Dermis microvascular lymphatic vessel endothelial cell (primary cell): ENCODE measurements around the gene CYP3A7. TPM values are rescaled to one million over a fixed set of nuclear protein-coding genes. Genes with fewer than 3 reads are reported as not detected.
"Not testable (repeated sequence)": the region's sequence is repeated elsewhere in the genome, so short reads cannot be mapped to it uniquely, and the experiment has no call there.

Source experiments
- DNase-seq, 2 donors: peaks; one replicate each; pipeline versions ENCODE4 v3.0.0 to v3.0.0-alpha.2; 2010; ENCODE audit warnings: low read depth in 2 of 2
- total RNA-seq: library from RNA; depleted of rRNA; stranded (reverse); fragments of >200 nt; gene quantifications from 2 replicates; pipeline ENCODE4 v1.2.1, GENCODE V29; 2014

CYP3A7 gene
- total RNA-seq, 1 donor from 2014 or later = not detected

DNA sequence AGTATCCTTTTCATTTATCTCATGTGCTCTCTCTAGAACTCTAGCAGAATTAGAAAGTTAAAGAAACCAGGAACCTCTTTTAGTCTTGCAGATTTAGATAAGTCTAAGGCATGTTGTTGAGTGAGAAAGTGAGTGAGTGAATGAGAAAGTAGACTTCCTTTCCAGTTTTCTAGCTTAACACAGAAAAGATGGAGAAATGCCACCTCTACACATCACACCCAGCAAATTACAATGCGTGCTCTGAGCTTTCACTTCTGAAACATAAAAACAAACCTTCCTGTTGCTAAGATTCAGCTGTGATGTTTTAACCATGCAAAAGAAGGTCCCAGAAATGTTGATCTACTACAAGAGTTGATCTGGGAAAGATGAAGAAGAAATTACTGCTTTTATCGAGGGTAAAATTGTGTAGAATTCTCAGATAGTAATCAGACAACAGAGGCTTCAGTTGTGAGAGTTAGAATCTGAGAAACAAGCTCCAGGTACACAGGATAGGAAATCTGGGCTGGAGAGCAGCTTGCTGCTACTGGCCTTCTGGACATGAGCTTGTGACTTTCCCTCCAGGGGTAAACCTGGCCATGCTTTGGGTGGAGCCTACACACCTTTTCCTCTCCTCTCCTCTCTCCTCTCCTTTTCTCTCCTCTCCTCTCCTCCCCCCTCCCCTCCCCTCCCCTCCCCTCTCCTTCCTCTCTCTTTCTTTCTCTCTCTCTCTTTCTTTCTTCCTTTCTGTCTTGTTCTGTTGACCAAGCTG is 59.8 kb downstream of the CYP3A7 start:
- no peak for DNase-seq

DNA sequence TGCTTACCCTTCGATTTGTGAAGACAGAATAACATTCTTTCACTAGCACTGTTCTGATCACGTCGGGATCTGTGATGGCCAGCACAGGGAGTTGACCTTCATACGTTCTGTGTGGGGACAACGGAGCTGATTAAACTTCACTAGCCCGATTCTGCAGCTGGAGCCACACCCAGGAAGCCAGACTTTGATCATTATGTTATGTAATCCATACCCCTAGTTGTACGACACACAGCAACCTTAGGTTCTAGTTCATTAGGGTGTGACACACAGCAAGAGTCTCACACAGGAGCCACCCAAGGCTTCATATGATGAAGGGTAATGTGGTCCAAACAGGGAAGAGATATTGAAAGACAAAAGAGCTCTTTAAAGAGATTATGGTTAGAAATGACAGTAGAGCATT is 62.4 kb downstream of the CYP3A7 start:
- no peak for DNase-seq

DNA sequence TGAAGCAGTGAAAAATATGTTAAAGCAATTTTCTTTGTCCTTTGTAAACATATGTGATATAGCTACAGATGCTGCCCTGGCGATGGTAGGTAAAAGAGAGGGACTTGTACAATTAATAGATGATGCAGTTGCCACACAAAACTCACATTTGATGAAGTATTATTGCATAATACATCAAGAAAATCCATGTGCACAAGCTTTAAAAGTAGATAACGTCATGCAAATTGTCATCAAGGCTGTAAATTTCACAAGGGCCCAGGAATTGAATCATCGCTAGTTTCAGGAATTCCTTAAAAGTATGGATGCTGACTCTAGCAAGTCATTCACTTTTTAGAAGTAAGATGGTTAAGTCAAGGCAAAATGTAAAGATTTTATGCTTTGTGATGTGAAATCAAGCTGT is 65.2 kb downstream of the CYP3A7 start:
- no peak for DNase-seq

DNA sequence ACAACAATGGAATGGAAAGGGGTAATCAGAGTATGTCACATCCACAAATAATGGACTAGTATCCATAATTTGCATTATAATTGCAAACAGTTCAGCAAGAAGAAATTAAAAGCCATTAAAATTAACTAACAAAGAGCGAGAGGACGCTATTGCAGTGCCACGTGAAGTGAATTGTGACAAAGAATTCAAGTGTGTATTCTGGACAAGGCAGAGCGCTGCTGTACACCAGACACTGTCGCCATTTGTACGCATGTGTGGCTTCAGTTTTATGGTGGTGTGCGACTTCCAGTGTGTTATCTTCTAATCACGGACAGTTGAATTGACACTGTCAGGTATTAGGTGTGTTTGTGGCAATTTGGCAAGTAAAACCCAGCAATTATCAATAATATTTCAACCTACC is 66.5 kb downstream of the CYP3A7 start:
- no peak for DNase-seq

DNA sequence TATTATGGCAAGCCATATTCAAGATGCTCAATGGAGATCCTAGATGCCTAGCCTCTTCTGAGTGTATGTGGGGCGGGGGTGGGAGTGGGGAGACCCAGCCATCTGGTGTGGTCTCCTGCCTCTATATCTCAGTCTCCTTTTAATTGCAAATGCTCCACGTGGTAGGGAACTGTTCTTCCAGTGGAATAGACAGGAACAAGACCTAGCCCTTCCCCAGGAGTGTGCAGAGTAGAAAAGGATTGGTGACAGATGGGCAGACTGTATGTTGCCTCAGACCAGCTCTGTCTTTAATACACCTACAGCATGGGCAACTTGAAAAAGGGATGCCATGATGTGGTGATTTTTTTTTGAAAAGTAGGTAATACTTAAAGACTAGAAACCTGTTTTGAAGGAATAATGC is 67.8 kb downstream of the CYP3A7 start:
- DNase-seq = no peak

DNA sequence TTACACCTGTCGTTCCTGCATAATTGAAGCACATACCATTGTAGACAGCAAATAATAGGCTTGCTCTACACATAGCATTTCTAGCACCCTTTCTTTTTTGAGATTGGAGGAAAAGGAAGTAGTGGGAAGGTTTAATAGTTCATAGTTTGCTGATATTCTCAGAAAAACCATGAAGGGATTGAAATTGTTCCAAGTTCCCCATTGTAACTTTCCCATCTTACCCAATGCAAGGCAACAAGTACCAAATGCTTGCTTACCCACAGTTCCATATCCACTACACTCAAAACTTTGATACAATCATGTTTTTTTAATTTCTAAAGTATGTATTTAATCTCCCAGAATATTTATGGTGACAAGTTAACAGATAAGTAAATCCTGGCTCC is 69.0 kb downstream of the CYP3A7 start:
- DNase-seq = no peak

DNA sequence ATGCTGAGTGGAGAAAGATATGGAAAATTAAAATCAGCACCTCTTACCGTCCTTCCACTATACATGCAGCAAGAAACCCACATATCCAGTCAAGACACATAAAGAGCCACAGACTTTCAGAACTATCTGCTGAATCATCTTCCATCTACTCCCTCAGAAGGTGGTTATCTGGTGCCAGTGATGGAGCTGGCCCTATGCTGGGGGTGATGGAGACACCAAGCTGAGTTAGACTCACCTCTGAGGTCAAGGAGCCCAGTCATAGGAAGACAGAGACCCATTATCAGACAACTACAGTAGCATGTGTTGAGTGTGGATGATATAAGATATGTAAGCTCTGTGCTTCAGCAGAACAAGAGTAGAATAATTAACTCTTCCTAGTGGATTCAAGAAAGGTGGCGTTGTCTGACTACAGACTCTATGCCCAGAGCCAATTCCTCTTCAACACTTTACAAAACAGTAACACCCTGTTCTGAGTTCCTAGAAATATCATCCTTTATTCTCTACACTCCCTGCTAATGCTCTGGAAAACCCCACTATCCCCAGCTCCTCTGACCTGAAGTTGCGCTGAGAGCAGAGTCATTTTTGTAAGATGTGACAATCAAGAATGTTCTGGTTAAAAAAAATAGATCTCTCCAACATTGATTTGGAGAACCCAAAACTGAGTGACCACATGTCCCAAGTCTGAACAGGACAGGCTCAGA is 69.5 kb downstream of the CYP3A7 start:
- no peak for DNase-seq

DNA sequence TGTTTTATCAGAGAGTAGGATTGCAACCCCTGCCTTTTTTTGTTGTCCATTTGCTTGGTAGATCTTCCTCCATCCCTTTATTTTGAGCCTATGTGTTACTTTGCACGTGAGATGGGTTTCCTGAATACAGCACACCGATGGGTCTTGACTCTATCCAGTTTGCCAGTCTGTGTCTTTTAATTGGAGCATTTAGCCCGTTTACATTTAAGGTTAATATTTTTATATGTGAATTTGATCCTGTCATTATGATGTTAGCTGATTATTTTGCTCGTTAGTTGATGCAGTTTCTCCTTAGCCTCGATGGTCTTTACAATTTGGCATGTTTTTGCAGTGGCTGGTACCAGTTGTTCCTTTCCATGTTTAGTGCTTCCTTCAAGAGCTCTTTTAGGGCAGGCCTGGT is 77.1 kb downstream of the CYP3A7 start:
- DNase-seq = not testable (repeated sequence)

Other genes starting within 250 kb of the CYP3A7 start
- 19.4 and 24.1 TPM in 2 replicates for gene ZNF394, start 234.9 kb downstream of the CYP3A7 start, total RNA-seq
- 7.2 and 8.0 TPM in 2 replicates for gene ZKSCAN5, start 230.5 kb downstream of the CYP3A7 start, total RNA-seq
- 3.7 and 4.7 TPM in 2 replicates for gene FAM200A, start 183.1 kb downstream of the CYP3A7 start, total RNA-seq
- 4.0 and 8.5 TPM in 2 replicates for gene ZNF655, start 176.6 kb downstream of the CYP3A7 start, total RNA-seq
- 0.13 and 0.25 TPM in 2 replicates for gene TMEM225B, start 136.9 kb downstream of the CYP3A7 start, total RNA-seq
- 9.4 and 12.3 TPM in 2 replicates for gene ZSCAN25, start 118.2 kb downstream of the CYP3A7 start, total RNA-seq
- not detected in 2 replicates for gene CYP3A5, start 55.2 kb downstream of the CYP3A7 start, total RNA-seq
- not detected in 2 replicates for gene CYP3A4, start 49.0 kb upstream of the CYP3A7 start, total RNA-seq
- not detected in 2 replicates for gene CYP3A43, start 92.8 kb upstream of the CYP3A7 start, total RNA-seq
- gene OR2AE1, start 141.8 kb upstream of the CYP3A7 start, total RNA-seq = 0.13 TPM in 1 of 2 replicates, not detected in the other
- 14.6 and 19.3 TPM in 2 replicates for gene TRIM4, start 184.3 kb upstream of the CYP3A7 start, total RNA-seq
- 0.26 and 0.63 TPM in 2 replicates for gene GJC3, start 194.4 kb upstream of the CYP3A7 start, total RNA-seq
- gene AZGP1, start 240.8 kb upstream of the CYP3A7 start, total RNA-seq = not detected in 2 replicates